Endometrial microvascular endothelial cells (primary cell): ENCODE measurements around the gene NAALADL2. TPM values are rescaled to one million over a fixed set of nuclear protein-coding genes. Genes with fewer than 3 reads are reported as not detected.

Source experiments
- in situ Hi-C: cut with HindIII; loops from 2 replicates; pipeline ENCODE4 v1.10.0; 2017; ENCODE audit warnings: low sequenced_read_pairs, low pct_unique_long_range_greater_than_20kb; ENCODE audit errors: inconsistent ontology term
- total RNA-seq: library from RNA; depleted of rRNA; stranded (reverse); fragments of >200 nt; gene quantifications from one replicate; pipeline ENCODE4 v1.2.3, GENCODE V29; 2015; ENCODE audit errors: inconsistent ontology term

Gene NAALADL2
- total RNA-seq, 1 donor from 2014 or later: not detected

GRCh38 chr3:175226444-175226843 is 367.3 kb downstream of the NAALADL2 start:
- in situ Hi-C loops: no loop called here

GRCh38 chr3:175227126-175227525 is 368.0 kb downstream of the NAALADL2 start:
- in situ Hi-C loops: no loop called here

GRCh38 chr3:175233957-175234940 is 375.1 kb downstream of the NAALADL2 start:
- in situ Hi-C loops: no loop called here

- in situ Hi-C loops: no loop called here
These were observed 379.7 kb downstream of the NAALADL2 start for GRCh38 chr3:175238801-175239200.

DNA sequence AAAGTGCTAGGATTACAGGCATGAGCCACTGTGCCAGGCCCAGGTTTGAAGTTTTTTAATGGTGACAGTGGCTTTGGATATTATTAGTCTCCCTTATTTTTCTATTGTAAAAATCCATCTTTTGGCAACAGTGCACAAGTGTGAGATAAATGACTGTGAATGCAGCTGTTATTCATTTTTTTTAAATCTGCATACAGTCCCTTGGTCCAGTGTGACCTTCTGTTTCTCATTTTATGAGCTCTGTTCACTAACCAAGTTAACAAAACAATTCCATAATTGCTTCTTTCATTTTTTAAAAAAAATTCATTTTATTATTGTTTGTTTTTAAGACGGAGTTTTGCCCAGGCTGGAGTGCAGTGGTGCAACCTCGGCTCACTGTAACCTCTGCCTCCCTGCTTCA is 381.8 kb downstream of the NAALADL2 start:
- in situ Hi-C loops: no loop called here

GRCh38 chr3:175242243-175242642 is 383.1 kb downstream of the NAALADL2 start:
- in situ Hi-C loops: no loop called here

DNA sequence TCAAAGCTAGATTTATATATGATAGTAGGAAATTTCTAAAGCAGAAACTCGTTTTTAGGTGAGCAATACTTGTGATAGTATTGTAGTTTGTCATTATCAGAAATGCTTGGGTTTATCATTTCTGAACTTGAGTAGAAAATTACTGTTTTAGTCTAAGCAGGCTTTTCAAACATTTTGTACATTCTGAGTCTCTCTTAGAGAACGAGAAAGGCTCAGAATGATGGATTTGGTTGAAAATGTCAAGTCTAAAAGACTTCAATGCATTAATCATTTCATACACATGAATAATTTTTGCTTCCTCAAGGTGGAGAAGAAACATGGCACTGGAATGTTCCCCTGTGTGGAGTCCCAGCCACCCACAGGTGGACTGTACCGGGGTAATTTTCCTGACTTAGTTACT is 387.1 kb downstream of the NAALADL2 start:
- in situ Hi-C loops: no loop called here

GRCh38 chr3:175246766-175247165 is 387.6 kb downstream of the NAALADL2 start:
- in situ Hi-C loops: no loop called here

- in situ Hi-C loops: no loop called here
These were observed 388.5 kb downstream of the NAALADL2 start for GRCh38 chr3:175247629-175248028.

GRCh38 chr3:175248832-175249231 is 389.7 kb downstream of the NAALADL2 start:
- in situ Hi-C loops: no loop called here

DNA sequence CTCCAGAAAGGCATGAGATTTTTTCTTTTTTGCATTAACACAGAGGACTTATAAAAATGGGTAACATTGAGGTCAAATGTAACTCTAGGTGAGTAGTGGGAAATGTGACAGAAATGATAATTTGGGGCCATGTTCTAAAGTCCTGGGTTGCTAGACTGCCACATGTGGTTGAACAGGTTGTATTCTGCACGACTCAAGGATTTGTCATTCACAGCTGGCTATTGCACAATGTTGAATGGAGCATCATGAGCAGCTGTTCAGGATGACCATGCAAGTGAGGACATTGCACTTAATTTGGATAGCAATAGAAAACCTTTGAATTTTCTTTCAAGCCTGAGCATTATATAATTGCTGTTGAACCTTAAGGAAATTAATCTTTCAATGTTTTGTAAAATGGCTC is 396.6 kb downstream of the NAALADL2 start:
- in situ Hi-C loops: no loop called here

DNA sequence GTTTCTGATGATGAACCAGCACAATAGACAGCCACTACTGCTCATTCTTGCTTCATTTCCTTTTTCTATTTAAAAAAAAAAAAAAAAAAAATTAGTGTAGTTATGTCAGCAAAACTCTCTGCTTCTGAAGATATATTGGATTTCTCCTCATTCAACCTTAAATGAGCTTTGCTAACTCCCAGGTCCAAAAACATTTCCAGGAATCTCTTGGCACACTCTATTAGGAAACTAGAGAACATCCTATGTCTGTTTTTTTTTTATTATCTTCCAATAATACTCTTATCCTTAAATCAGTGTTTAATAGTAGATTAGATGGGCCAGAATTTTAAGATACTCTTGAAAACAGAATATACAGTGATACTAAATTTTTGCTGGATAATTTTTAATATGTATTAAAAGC is 398.0 kb downstream of the NAALADL2 start:
- in situ Hi-C loops: no loop called here

GRCh38 chr3:175258763-175259162 is 399.6 kb downstream of the NAALADL2 start:
- in situ Hi-C loops: no loop called here

- in situ Hi-C loops: no loop called here
These were observed 401.1 kb downstream of the NAALADL2 start for GRCh38 chr3:175260145-175260794.

DNA sequence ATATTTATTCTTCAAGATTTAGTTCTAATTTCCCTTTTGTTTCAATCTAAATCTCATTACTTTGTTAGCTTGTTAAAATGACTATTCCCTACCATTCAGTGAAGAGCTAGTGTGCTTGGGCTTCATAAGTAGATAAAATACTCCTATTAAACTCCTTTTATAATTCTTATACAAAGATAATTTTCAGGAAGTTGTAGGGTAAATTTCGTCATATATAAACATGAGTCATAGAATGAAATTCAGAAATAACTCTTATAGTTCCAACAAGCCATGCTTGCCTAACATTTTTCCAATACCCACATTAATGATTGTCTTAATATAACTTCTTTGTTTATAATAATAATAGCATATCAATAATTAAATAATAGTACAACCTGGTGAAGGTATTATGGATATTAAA is 407.3 kb downstream of the NAALADL2 start:
- in situ Hi-C loops: no loop called here

DNA sequence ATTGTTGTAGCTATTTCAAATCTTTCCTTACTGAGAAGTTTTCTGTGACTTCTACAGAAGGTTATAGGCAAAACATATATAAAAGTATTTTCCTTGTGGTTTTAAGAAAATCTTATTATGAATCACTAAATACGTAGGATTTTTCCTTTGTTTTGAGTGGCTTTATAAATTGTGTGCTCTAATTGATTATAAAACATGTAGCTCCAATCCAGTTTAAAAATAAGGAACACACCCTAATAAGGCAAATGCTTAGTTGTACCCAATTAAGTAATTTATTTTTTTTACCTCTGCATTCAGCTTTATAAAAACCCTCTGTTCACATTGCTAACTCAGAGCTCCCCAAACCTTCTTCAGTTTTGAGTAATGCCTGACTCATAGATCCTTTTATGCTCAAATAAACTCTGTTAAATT is 408.0 kb downstream of the NAALADL2 start:
- in situ Hi-C loops: no loop called here

GRCh38 chr3:175267561-175267960 is 408.4 kb downstream of the NAALADL2 start:
- in situ Hi-C loops: no loop called here

GRCh38 chr3:175269394-175269793 is 410.3 kb downstream of the NAALADL2 start:
- in situ Hi-C loops: no loop called here

DNA sequence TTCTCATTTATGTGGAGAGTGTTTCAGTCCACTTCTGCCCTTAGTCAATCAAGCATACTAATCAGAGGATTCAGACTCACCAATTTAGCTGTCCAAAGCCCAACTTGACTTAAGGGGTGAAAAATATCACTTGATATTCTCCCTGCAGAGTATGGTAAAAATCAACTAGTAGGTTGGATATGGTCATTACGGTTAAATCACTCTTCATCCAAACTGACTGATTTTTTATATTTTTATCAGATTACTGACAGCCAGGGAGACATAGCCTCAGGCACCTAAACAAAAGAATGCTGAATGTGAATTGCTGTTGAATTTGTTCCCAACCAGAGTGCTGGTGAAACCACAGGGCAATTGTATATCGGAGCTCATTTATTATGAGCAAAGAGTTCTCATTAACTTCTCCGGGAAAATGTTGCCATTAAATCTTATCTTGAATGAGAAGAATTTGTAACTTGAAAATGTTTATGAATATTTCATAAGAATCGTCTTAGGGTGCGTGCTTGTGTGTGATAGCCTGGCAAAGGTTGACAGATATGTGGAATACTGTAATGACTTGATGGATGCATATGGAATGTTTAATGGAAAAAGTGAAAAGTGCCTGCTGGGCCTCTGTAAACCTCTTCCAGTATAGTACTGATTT is 411.2 kb downstream of the NAALADL2 start:
- in situ Hi-C loops: no loop called here

- in situ Hi-C loops: no loop called here
These were observed 411.7 kb downstream of the NAALADL2 start for GRCh38 chr3:175270866-175271265.
